IPS-18c (cell line): ENCODE measurements around the gene CALR.
"Not testable (repeated sequence)": the region's sequence is repeated elsewhere in the genome, so short reads cannot be mapped to it uniquely, and the experiment has no call there.

Source experiments
- H3K4me3 ChIP-seq: 2 replicates; pipeline ENCODE4 v1.7.0; 2013; ENCODE audit warnings: low read depth, mild to moderate bottlenecking, low read length, moderate library complexity; ENCODE audit not compliant: insufficient read depth
- H3K9me3 ChIP-seq: one replicate; pipeline ENCODE4 v1.6.1; 2013; ENCODE audit warnings: mild to moderate bottlenecking, low read length, moderate library complexity; ENCODE audit not compliant: control insufficient read depth, insufficient read depth

Gene CALR

DNA sequence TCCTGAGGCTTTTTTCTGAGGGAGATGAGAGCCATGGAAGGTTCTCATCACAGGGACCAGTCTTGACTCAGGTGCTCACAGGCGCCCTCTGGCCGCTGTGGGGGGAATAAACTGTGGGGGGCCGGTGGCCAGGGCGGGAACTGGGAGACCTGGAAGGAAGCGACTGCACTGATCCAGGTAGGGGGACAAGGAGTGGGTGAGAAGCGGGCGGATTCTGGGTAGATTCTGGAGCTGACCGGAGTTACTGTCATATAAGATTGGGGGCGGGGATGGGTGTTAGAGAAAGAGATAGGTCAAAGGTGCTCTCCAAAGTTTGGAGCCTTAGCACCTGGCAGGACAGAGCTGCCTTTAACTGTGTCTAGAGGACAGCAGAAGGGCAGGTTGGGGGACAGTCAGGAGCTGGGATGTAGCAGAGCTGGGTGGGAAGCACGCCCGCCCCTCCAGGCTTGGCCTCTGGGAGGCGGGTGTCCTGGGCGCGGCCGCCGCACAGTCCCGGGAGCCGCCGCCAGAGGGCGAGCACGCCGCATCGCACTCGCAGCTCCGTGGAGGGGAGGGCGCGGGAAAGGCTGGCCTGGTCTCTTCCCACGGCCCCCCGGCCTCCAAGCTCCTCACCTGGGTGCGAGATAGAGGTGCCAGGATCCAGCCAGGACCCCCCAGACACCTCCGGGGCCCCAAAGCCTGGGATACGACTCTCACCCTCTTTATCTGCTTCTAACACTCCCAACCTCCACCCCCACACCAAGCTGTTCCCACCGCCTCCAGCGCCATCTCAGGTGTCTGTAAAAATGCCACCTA, 26.8 kb downstream of the CALR start:
- H3K9me3 ChIP-seq, result peaks cover 6% of the 10 kb centered on the region
- peak overlapping the region; percentile 29; the same call in 1 of the 2 replicates for H3K4me3 ChIP-seq

- H3K4me3 ChIP-seq, result no peak overlapping the region
These were observed 27.4 kb downstream of the CALR start for GRCh38 chr19:12965812-12966135.

GRCh38 chr19:12967907-12968306, 29.5 kb downstream of the CALR start:
- H3K4me3 ChIP-seq, result no peak overlapping the region

More at GRCh38 chr19:12965812-12966135, 27.4 kb downstream of the CALR start:
- peaks cover 6% of the 10 kb centered on the region for H3K9me3 ChIP-seq

GRCh38 chr19:12969292-12969988, 31.0 kb downstream of the CALR start, which contains the start of gene DAND5:
Gene DAND5, plus strand, starts transcription at chr19:12969576. Its CDS starts 85 bp downstream, at chr19:12969661.
- peaks cover 2% of the 10 kb centered on the region for H3K9me3 ChIP-seq
- H3K4me3 ChIP-seq, result no peak within 1 kb of the TSS

More at GRCh38 chr19:12967907-12968306, 29.5 kb downstream of the CALR start:
- peaks cover 2% of the 10 kb centered on the region for H3K9me3 ChIP-seq

- Histone ChIP-seq H3K4me3 (no peak overlapping the region), H3K9me3 (peaks cover 2% of the 10 kb centered on the region)
These were observed 31.8 kb downstream of the CALR start for GRCh38 chr19:12970070-12970820.

- H3K4me3 ChIP-seq, result no peak overlapping the region
These were observed 34.8 kb downstream of the CALR start for GRCh38 chr19:12973236-12973635.

DNA sequence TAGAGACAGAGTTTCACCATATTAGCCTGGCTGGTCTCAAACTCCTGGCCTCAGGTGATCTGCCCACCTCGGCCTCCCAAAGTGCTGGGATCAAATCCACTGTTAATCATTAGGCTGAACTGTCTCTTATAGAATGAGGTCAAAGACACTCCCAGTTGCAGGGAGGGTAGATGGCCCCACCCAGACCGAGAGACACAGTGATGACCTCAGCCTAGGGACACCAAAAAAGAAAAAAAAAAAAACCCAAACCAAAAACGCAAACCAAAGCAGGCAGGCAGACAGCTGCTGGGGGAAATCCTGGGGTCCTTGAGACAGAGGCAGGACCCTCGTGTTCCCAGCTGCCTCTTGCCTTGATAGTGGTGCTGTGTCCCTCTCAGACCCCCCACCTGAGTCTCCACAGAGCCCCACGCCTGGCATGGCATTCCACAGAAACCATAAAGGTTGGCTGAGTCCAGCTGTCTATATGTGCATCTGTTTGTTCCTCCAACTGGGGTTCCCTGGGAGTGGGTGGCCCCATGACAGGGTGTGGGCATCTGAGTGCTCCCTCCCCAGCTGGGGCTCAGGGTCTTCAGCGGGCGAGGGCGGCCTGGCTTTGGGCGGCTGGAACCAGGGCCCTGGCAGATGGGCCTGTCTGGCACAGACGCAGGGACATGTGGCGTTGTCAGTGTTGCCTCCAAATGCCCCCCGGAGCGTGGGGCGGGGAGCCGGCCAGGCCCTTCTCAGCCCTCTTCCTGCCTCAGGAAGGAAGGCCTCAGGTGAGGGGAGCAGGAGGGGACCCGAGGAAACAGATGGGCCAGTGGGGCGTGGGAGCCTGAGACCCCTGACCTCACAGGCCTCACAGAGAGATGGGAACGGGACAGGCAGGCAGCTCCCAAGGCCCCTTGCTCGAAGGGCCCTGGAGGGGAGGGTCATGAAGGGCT, 36.2 kb downstream of the CALR start:
- no peak overlapping the region for H3K4me3 ChIP-seq
- H3K9me3 ChIP-seq, result no peaks in the 10 kb centered on the region

More at GRCh38 chr19:12973236-12973635, 34.8 kb downstream of the CALR start:
- no peaks in the 10 kb centered on the region for H3K9me3 ChIP-seq

GRCh38 chr19:12975221-12975741, 36.9 kb downstream of the CALR start:
- no peak overlapping the region for H3K4me3 ChIP-seq
- no peaks in the 10 kb centered on the region for H3K9me3 ChIP-seq

GRCh38 chr19:12976109-12976508, 37.7 kb downstream of the CALR start:
- not testable (repeated sequence) for H3K4me3 ChIP-seq, H3K9me3 ChIP-seq

GRCh38 chr19:12979974-12980373, 41.6 kb downstream of the CALR start:
- no peaks in the 10 kb centered on the region for H3K9me3 ChIP-seq

DNA sequence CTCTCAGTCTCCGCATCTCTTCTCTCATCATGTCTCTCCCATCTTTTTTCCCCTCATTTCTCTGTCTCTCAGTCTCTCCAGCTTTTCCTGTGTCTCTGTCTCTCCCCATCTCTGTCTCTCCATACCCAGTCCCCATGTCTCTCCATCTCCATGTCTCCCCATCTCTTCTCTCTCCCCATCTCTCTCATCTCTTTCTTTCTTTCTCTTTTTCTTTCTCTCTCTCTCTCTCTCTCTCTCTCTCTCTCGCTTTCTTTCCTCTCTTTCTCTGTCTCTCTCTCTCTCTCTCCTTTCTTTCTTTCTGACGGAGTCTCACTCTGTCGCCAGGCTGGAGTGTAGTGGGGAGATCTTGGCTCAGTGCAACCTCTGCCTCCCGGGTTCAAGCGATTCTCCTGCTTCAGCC, 44.2 kb downstream of the CALR start:
- no peaks in the 10 kb centered on the region for H3K9me3 ChIP-seq
- H3K4me3 ChIP-seq, result no peak overlapping the region

More at GRCh38 chr19:12979974-12980373, 41.6 kb downstream of the CALR start:
- H3K4me3 ChIP-seq, result no peak overlapping the region

DNA sequence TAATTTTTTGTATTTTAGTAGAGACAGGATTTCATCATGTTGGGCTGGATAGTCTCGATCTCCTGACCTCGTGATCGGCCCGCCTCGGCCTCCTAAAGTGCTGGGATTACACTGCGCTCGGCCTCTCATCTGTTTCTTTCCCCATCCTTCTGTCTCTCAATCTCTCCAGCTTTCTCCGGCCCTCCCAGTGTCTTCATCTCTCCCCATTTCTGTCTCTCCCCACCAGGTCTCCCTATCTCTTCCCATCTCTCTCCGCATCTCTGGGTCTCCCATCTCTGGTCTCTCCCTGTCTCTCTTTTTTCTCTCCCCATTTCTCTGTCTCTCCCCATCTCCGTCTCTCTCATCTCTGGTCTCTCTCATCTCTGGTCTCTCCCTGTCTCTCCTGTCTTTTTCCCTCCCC, 44.7 kb downstream of the CALR start:
- peak overlapping the region; percentile 46; the same call in 1 of the 2 replicates for H3K4me3 ChIP-seq
- H3K9me3 ChIP-seq, result no peaks in the 10 kb centered on the region

DNA sequence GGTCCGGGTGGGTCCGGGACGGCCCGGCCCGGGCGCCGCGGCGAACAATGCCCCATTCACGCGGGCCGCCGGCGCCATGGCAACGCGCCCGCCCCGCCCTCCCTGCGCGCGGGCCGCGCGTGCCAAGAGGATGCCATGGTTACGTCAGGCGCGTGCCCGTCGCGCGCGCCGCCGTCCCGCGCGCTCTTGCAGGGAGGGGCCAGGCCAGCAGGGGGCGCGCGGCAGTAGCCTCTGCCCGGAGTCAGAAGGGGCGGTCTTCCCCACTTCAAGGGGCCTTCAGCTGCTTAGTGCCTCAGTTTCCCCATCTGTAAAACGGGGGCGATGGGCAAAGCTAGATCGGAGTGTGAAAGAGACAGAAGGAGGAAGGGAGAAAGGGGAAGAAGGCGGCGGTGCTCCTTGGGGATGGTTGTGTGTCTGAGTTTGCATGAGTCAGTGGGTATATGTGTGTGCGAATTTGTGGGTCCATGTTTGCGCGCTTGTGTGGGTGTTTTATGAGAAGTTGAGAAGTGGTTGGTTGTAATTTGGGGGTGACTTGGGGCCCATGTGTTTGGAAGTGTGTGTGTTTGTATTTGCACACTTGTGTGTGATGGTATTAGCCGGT, 45.2 kb downstream of the CALR start:
- Histone ChIP-seq H3K9me3 (no peaks in the 10 kb centered on the region), H3K4me3 (peak overlapping the region; percentile 46; the same call in 1 of the 2 replicates)

GRCh38 chr19:12984143-12984627, 45.8 kb downstream of the CALR start:
- no peaks in the 10 kb centered on the region for H3K9me3 ChIP-seq
- no peak overlapping the region for H3K4me3 ChIP-seq

- H3K4me3 ChIP-seq, result no peak overlapping the region
These were observed 46.3 kb downstream of the CALR start for GRCh38 chr19:12984683-12985048.

More at GRCh38 chr19:12984683-12985048, 46.3 kb downstream of the CALR start:
- no peaks in the 10 kb centered on the region for H3K9me3 ChIP-seq
